Heart left ventricle (tissue), 13 donors: ENCODE results near the gene ZNF366.

ENCODE experiments used
- POLR2A ChIP-seq, 2 donors: fragments of 450-650 bp; IDR thresholded peaks; one replicate each; pipeline ENCODE4 v1.6.1; 2017; ENCODE audit warnings: antibody characterized with exemption in 2 of 2, mild to moderate bottlenecking in 2 of 2, moderate library complexity in 2 of 2
- TF ChIP-seq, protein P1 (sequence below), 12 donors: fragments of 200-600 bp; sonication (generic) in 4 of 12; IDR thresholded peaks; one replicate each; pipeline versions ENCODE4 v1.5.0 to v1.8.0; 2018 to 2022; ENCODE audit warnings: antibody characterized with exemption in 12 of 12, mild to moderate bottlenecking in 5 of 12
- donor health status: ischemic (EF 13 %, LVEDD 7.1; RV severe dilation, severe dysfunction).
- donor health status: DM: no; HTN: yes; CAD: no.
- donor health status: DM: no; HTN: no; CAD: no.
- donor health status: ischemic (EF 25% LVEDD 6.9; RV normal size, moderate dysfunction).
- donor health status: ischemic (EF 25% LVEDD 5.7; RV mildly dilated, moderate dysfunction).
- donor health status: ischemic (EF 35%, LVEDD 5.7; RV mildly dilated, moderate dysfunction).
- donor health status: nonischemic (EF 11% LVEDD 7.7; RV severe dilation, severe dysfunction).
- donor health status: DM: yes; HTN: yes; CAD: no.
- donor health status: PGD.
- donor health status: ischemic (EF 29% LVEDD 5.4; RV normal size, mild dysfunction).
- donor health status: nonischemic (EF 23%, LVEDD 6.1; RV moderate dilation, normal function).

DNA sequence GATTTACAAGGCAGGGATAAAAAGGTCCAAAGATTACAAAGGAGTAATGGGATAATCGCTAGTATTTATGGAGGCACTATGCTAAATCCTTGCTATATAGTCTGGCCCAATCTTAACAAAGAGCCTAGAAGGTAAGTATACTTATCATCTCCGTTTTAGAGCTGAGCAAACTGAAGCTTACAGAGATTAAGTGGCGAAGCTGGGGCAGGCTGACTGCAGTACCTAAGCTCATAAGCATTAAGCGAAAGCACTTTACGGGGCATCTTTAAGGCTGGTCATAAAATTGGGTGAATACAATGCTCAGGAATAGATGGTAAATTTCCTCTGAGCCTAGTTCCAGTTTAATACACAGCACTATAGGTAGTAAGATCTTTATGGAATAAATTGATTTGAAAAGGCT is 30.0 kb upstream of the ZNF366 start:
- TF ChIP-seq, protein P1, sequence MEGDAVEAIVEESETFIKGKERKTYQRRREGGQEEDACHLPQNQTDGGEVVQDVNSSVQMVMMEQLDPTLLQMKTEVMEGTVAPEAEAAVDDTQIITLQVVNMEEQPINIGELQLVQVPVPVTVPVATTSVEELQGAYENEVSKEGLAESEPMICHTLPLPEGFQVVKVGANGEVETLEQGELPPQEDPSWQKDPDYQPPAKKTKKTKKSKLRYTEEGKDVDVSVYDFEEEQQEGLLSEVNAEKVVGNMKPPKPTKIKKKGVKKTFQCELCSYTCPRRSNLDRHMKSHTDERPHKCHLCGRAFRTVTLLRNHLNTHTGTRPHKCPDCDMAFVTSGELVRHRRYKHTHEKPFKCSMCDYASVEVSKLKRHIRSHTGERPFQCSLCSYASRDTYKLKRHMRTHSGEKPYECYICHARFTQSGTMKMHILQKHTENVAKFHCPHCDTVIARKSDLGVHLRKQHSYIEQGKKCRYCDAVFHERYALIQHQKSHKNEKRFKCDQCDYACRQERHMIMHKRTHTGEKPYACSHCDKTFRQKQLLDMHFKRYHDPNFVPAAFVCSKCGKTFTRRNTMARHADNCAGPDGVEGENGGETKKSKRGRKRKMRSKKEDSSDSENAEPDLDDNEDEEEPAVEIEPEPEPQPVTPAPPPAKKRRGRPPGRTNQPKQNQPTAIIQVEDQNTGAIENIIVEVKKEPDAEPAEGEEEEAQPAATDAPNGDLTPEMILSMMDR (IDR thresholded peaks at IDR 0.05) = no peak
- no peak for TF ChIP-seq POLR2A (IDR thresholded peaks at IDR 0.05)
